Measurements from ENCODE around the gene FZD7. TPM values are rescaled to one million over a fixed set of nuclear protein-coding genes. Genes with fewer than 3 reads are reported as not detected.

The FZD7 gene
- total RNA-seq, 2 donors from 2014 or later: 0.66 to 2.9 TPM

GRCh38 chr2:202043475-202043874 lies 9.8 kb downstream of the FZD7 start:
- intact Hi-C loops (cut with DNase I): no loop called here
- Histone ChIP-seq H3K4me3 (no peak overlapping the region), H3K27ac (no peak overlapping the region), H3K36me3 (replicated peaks in 1 of 2; ENCODE audit: insufficient read depth in 1 of 2, low read depth in 2 of 2) (no peaks in the 10 kb centered on the region), H3K27me3 (no peaks in the 10 kb centered on the region), H3K4me1 (no peaks in the 10 kb centered on the region), H3K9me3 (no peaks in the 10 kb centered on the region)
- ATAC-seq (no peak), DNase-seq (no peak)
- WGBS, 2 donors: 61 to 70% methylated on average over 6 of the region's 6 CpGs
- TF ChIP-seq POLR2A (IDR thresholded peaks at IDR 0.05) (no peak), CTCF (IDR thresholded peaks at IDR 0.05) (no peak)

- Histone ChIP-seq H3K4me3 (no peak overlapping the region), H3K36me3 (replicated peaks in 1 of 2; ENCODE audit: insufficient read depth in 1 of 2, low read depth in 2 of 2) (no peaks in the 10 kb centered on the region), H3K27me3 (no peaks in the 10 kb centered on the region), H3K9me3 (no peaks in the 10 kb centered on the region), H3K27ac (no peak overlapping the region), H3K4me1 (no peaks in the 10 kb centered on the region)
- ATAC-seq (no peak), DNase-seq (no peak)
- TF ChIP-seq CTCF (IDR thresholded peaks at IDR 0.05) (no peak), POLR2A (IDR thresholded peaks at IDR 0.05) (no peak)
- intact Hi-C loops (cut with DNase I): no loop called here
Observed at GRCh38 chr2:202044777-202045176, 11.1 kb downstream of the FZD7 start.

- TF ChIP-seq POLR2A (IDR thresholded peaks at IDR 0.05): no peak
- TF ChIP-seq CTCF (IDR thresholded peaks at IDR 0.05): no peak
- intact Hi-C loops (cut with DNase I): no loop called here
- H3K4me1 ChIP-seq: no peaks in the 10 kb centered on the region
- no peaks in the 10 kb centered on the region for H3K9me3 ChIP-seq
- H3K36me3 ChIP-seq (replicated peaks in 1 of 2; ENCODE audit: insufficient read depth in 1 of 2, low read depth in 2 of 2): no peaks in the 10 kb centered on the region
- 87 to 90% methylated on average over 7 of the region's 7 CpGs for WGBS, 2 donors
- no peaks in the 10 kb centered on the region for H3K27me3 ChIP-seq
- no peak overlapping the region for H3K4me3 ChIP-seq
- no peak for DNase-seq
- ATAC-seq: no peak
- no peak overlapping the region for H3K27ac ChIP-seq
Observed at GRCh38 chr2:202046572-202046971, 12.9 kb downstream of the FZD7 start.

- Histone ChIP-seq H3K27ac (no peak overlapping the region), H3K36me3 (replicated peaks in 1 of 2; ENCODE audit: insufficient read depth in 1 of 2, low read depth in 2 of 2) (no peaks in the 10 kb centered on the region), H3K4me1 (no peaks in the 10 kb centered on the region), H3K27me3 (no peaks in the 10 kb centered on the region), H3K4me3 (no peak overlapping the region), H3K9me3 (no peaks in the 10 kb centered on the region)
- DNase-seq (no peak), ATAC-seq (no peak)
- intact Hi-C loops (cut with DNase I): no loop called here
- 84 to 98% methylated on average over 2 of the region's 2 CpGs for WGBS, 2 donors
- no peak for TF ChIP-seq POLR2A (IDR thresholded peaks at IDR 0.05)
- no peak for TF ChIP-seq CTCF (IDR thresholded peaks at IDR 0.05)
Observed at GRCh38 chr2:202049092-202049728, 15.6 kb downstream of the FZD7 start.

- Histone ChIP-seq H3K27me3 (no peaks in the 10 kb centered on the region), H3K4me1 (no peaks in the 10 kb centered on the region), H3K27ac (no peak overlapping the region), H3K36me3 (replicated peaks in 1 of 2; ENCODE audit: insufficient read depth in 1 of 2, low read depth in 2 of 2) (no peaks in the 10 kb centered on the region), H3K4me3 (no peak overlapping the region), H3K9me3 (no peaks in the 10 kb centered on the region)
- ATAC-seq: no peak
- no peak for DNase-seq
- intact Hi-C loops (cut with DNase I): no loop called here
- TF ChIP-seq CTCF (IDR thresholded peaks at IDR 0.05): no peak
- no peak for TF ChIP-seq POLR2A (IDR thresholded peaks at IDR 0.05)
- WGBS, 2 donors: 79 to 100% methylated on average over 1 of the region's 1 CpG
Observed at GRCh38 chr2:202049840-202050239, 16.2 kb downstream of the FZD7 start.

Measured in body of pancreas (tissue), 4 donors.